HG03342 (cell line): ENCODE measurements around the gene SORT1.

Source experiments
- ATAC-seq: cut with Tn5 transposase; IDR thresholded peaks from one replicate; pipeline ENCODE4 v1.9.1; 2021; ENCODE audit warnings: mild to moderate bottlenecking, moderate library complexity; ENCODE audit not compliant: unreplicated experiment

SORT1 gene

GRCh38 chr1:109277434-109278204 is 120.1 kb downstream of the SORT1 start:
- ATAC-seq, result peak; percentile 82

DNA sequence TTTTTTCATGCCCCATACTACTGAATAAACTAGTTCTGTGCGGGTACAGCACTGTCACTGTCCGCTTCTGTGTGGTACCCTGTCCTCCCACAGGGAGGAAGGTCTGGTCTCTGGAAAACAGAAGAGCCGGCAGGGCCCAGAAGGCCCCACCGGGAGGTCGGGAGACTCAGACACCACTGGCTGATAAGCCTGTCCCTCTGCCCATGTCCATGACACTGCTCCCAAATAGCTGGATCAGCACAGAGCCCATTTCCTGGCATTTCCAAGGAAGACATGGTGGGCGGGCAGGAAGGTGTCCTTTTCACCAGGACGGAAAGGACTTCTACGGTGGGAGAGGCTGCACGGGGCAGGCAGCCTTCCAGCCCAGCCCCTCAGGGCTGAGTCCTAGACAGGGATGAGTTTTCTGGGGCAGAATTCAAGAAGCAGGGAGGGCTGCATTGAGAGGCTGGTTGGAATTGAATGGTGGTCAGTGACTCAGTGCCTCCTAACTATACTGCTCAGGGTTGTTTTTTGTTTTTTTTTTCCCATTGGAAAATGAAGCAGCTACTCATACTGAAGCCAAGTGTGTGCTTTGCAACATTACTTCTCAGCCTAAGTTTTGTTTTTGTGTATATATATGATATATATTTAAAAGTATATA is 121.9 kb downstream of the SORT1 start:
- no peak for ATAC-seq

DNA sequence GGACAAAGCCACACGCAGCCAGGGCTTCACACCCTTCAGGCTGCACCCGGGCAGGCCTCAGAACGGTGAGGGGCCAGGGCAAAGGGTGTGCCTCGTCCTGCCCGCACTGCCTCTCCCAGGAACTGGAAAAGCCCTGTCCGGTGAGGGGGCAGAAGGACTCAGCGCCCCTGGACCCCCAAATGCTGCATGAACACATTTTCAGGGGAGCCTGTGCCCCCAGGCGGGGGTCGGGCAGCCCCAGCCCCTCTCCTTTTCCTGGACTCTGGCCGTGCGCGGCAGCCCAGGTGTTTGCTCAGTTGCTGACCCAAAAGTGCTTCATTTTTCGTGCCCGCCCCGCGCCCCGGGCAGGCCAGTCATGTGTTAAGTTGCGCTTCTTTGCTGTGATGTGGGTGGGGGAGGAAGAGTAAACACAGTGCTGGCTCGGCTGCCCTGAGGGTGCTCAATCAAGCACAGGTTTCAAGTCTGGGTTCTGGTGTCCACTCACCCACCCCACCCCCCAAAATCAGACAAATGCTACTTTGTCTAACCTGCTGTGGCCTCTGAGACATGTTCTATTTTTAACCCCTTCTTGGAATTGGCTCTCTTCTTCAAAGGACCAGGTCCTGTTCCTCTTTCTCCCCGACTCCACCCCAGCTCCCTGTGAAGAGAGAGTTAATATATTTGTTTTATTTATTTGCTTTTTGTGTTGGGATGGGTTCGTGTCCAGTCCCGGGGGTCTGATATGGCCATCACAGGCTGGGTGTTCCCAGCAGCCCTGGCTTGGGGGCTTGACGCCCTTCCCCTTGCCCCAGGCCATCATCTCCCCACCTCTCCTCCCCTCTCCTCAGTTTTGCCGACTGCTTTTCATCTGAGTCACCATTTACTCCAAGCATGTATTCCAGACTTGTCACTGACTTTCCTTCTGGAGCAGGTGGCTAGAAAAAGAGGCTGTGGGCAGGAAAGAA is 122.9 kb downstream of the SORT1 start:
- ATAC-seq, result no peak

- ATAC-seq, result no peak
Measured at GRCh38 chr1:109273570-109274288, 124.0 kb downstream of the SORT1 start.

DNA sequence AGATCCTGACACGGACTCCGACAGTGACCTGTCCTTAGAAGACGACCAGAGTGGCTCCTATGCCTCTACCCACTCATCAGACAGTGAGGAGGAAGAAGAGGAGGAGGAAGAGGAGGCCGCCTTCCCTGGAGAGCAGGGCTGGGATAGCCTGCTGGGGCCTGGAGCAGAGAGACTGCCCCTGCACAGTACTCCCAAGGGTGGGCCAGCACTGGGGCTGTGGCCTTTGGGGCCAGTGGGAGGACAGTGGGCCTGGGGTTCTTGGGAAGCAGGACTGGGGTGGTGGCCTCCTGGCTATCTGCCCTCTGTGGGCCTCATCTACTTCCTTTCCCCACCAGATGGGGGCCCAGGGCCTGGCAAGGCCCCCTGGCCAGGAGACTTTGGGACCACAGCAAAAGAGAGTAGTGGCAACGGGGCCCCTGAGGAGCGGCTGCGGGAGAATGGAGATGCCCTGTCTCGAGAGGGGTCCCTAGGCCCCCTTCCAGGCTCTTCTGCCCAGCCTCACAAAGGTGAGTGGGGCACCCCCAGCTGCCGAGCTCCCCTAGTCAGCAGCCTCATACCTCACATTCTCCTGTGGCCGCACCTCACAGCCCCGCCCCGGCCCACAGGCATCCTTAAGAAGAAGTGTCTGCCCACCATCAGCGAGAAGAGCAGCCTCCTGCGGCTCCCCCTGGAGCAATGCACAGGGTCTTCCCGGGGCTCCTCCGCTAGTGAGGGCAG is 124.7 kb downstream of the SORT1 start:
- ATAC-seq, result no peak

DNA sequence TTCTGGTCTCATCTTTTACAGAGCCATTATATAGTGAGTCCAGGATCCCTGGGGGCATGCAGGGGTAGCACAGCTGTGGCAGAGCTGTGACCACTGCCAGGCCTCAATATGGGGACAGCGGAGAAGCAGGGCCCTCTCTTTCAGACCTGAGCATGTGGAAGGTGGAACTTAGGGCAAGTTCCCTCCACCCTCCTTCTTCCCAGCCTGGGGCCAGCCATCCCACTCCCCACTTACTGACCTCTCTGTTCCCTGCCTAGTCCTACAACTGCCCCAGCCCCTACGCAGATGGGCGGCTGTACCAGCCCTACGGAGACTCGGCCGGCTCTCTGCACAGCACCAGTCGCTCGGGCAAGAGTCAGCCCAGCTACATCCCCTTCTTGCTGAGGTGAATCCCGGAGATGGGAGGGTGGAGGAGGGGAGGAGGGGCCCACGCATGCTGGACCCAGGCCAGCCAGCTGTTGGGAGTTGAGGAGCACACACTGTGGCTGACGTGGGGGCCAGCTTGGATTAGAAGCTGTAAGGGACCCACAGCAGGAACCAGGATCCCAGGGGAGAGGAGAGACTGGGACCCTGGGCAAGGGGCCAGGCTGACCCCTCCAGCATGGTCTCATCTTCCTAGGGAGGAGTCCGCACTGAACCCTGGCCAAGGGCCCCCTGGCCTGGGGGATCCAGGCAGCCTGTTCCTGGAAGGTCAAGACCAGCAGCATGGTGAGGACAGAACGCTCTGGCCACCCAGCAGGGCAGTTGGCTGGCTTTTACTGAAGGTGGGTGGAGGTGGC is 125.5 kb downstream of the SORT1 start:
- ATAC-seq, result no peak

DNA sequence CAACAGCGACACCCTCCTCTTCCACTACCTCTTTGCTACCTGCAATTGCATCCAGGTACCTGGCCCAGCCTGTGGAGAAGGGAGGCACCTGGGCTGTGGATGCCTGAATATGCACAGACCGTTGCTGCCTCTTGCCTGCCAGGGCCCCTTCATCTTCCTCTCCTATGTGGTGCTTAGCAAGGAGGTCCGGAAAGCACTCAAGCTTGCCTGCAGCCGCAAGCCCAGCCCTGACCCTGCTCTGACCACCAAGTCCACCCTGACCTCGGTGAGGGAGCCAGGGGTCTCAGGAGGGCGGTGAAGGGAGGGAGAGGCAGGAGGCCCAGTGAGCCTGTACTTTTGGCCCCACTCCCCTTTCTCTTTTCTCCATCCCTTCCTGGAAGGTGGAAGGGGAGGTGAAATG is 126.3 kb downstream of the SORT1 start:
- ATAC-seq, result no peak

DNA sequence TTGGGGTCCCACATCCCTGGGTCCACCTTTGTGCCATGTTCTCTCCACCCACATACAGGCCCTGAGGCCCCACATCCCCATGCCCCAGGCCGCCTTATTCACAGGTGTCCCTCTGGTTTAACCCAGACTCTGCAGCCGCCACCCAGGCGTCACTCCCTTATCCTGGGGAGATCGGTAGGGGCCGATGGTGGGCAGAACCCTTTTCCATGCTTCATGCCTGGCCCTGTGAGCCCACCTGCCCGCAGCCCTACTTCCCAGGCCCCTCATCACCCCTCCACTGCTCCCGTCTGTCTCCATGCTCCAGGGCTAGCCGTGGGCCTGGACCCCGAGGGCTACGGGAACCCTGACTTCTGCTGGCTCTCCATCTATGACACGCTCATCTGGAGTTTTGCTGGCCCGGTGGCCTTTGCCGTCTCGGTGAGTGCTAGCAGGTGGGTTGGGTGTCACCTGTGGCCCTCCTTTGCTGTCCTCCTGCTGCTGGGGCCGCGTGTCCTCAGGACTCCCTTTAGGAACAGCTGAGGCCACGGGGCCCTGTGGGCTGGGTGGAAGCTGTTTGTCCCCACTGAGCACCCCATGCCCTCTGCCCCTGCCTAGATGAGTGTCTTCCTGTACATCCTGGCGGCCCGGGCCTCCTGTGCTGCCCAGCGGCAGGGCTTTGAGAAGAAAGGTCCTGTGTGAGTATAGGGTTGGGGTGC is 126.9 kb downstream of the SORT1 start:
- ATAC-seq, result no peak

GRCh38 chr1:109269981-109270622 is 127.6 kb downstream of the SORT1 start:
- no peak for ATAC-seq

DNA sequence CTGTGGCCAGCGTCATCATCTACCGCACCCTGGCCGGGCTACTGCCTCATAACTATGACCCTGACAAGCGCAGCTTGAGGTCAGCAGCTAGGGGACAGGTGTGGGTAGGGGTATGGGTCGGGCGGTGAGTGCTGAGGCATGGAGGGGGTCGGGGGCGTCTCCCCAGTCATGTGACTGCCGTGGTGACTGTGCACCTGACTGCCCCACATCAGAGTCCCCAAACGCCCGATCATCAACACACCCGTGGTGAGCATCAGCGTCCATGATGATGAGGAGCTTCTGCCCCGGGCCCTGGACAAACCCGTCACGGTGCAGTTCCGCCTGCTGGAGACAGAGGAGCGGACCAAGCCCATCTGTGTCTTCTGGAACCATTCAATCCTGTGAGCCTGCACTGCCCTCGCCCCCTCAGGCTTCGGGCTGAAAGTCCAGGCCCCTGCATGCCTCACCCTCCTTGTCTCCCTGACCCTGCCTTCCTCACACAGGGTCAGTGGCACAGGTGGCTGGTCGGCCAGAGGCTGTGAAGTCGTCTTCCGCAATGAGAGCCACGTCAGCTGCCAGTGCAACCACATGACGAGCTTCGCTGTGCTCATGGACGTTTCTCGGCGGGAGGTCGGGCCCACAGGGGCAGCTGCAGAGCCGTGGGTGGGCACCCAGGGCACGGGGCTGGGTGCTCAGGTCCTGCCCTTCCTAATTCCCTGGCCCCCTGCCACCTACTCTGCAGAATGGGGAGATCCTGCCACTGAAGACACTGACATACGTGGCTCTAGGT is 128.3 kb downstream of the SORT1 start:
- no peak for ATAC-seq

GRCh38 chr1:109268431-109269211 is 129.1 kb downstream of the SORT1 start:
- ATAC-seq, result no peak

- ATAC-seq, result no peak
Measured at GRCh38 chr1:109267743-109268300, 129.9 kb downstream of the SORT1 start.

DNA sequence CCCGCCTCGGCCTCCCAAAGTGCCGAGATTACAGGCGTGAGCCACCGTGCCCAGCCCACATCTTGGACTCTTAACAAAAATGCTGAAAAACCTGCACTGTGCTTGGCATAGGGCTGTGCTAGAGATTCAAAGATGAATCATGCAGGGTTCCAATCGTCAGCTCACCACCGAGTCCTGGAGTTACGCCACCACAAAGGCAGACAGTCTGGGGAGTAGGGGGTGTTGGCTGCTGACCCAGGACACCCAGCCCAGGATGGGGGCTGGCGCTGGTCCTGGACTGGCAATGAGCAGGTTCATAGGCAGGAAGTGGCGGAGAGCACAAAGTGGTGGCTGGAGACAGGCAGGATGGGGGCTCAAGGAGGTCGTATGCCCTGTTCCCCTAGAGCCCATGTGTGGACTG is 130.8 kb downstream of the SORT1 start:
- ATAC-seq, result no peak

DNA sequence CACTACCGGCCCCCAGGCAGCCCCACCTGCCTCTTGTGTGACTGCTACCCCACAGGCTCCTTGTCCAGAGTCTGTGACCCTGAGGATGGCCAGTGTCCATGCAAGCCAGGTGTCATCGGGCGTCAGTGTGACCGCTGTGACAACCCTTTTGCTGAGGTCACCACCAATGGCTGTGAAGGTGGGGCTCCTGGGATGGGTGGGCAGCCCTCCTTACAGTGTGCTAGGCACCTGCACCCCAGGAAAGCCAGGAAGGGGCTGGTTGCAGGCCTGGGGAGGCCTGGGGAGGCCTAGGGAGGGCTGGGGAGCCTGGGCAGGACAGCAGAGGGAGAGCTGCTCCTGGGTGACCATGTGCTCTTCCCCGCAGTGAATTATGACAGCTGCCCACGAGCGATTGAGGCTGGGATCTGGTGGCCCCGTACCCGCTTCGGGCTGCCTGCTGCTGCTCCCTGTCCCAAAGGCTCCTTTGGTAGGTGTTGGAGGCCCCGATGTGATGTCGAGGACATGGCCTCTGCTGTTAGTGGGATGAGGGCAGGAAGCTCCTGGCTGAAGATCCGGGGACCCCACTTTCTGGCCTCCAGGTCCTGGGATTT is 131.9 kb downstream of the SORT1 start:
- no peak for ATAC-seq

GRCh38 chr1:109265016-109265415 is 132.7 kb downstream of the SORT1 start:
- ATAC-seq, result no peak

DNA sequence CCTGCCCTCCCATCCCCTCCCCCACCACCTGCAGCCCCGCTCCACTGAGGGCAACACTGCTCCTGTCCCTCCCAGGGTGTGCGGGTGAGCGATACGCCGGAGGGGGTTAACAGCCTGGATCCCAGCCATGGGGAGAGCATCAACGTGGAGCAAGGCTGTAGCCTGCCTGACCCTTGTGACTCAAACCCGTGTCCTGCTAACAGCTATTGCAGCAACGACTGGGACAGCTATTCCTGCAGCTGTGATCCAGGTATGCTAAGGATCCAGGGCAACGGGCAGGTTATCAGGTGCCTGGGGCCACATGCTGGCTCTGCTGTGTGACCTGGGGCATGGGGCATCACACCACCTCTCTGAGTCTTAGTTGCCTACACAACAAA is 133.4 kb downstream of the SORT1 start:
- no peak for ATAC-seq
